GM12874 (cell line): ENCODE measurements around the gene GRIK1.

ENCODE experiments used
- CTCF ChIP-seq: IDR thresholded peaks from 2 replicates; pipeline ENCODE4 v1.5.1; 2011; ENCODE audit warnings: low read depth, mild to moderate bottlenecking, control low read depth, low read length, moderate library complexity; ENCODE audit not compliant: insufficient read depth

Gene GRIK1

GRCh38 chr21:29829564-29830275, 110.1 kb downstream of the GRIK1 start:
- no peak for TF ChIP-seq CTCF

DNA sequence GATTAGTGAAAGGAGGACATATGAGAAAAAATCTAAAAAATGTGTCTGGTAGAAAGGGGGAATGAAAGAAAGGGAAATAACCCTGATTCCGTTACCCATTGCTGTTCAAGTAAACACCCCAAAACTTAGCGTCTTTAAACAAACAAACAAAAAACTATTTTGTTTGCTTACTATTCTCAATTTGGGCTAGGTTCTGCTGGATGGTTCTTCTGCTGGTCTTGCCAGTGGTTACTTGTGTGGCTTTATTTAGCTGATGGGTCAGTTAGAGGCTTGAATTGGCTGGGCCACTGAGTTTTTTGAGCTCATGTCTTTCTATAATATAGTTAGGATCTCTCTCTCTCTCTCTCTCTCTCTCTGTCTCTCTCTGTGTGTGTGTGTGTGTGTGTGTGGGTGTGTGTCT, 112.1 kb downstream of the GRIK1 start:
- no peak for TF ChIP-seq CTCF

DNA sequence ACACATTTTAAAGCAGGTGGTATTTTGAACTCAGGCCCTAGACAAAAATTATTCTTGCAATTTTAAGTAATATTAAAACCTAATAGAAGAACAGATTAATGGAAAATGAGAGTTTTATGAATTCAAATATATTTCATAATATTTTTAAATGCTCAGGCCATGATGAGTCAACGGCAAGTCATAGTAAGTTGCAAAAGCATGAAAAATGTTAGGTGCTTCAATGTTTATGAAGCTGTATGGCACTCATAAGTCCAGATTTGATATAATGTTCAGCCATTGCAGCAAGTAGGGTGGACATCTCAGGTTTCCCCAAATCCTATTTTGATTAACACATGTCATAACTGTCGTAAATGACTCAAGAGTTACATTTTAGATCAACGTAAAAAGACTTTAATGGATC, 112.6 kb downstream of the GRIK1 start:
- TF ChIP-seq CTCF: no peak

GRCh38 chr21:29826386-29826785, 113.4 kb downstream of the GRIK1 start:
- no peak for TF ChIP-seq CTCF

DNA sequence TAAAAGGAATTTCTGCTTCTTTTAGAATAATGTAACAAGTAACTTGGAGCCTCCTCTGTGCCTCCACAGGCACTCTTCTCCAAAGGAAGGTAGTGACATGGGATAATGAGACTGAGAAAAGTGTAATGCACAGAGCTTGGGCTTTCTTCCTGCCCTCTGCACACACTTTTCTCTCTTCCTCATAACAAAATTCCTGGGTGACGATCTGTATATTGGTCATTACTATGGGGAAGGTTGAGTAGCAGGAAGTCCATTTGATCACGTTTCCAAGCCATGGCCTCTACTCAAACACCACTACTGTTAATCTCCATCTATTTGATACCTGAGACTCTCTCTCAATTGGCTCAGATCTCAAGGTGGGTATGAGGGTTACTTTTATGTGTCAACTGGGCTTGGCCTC, 113.9 kb downstream of the GRIK1 start:
- no peak for TF ChIP-seq CTCF

GRCh38 chr21:29825345-29825744, 114.5 kb downstream of the GRIK1 start:
- TF ChIP-seq CTCF: no peak

DNA sequence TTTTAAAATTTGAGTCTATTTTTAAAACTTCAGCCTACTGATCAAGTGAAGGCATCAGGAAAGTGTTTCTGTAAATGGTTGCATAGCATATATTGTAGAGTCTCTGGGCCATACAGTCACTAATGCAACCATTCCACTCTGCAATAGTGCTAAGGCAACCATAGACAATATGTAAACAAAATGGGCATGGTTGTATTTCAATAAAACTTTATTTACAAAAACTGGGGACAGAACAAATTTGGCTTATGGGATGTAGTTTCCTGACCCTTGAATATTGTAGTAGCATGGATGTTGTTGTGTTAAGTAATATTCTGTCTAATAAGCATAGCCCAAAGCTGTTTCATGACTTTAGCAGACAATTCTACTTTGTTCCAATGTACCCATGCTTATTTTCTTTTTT, 117.7 kb downstream of the GRIK1 start:
- no peak for TF ChIP-seq CTCF
